GM21619 (cell line): Measurements from ENCODE around the gene DGKD.
"Not testable (repeated sequence)": the region's sequence is repeated elsewhere in the genome, so short reads cannot be mapped to it uniquely, and the experiment has no call there.

ENCODE experiments used
- ATAC-seq: cut with Tn5 transposase; IDR thresholded peaks from one replicate; pipeline ENCODE4 v1.9.1; 2021; ENCODE audit not compliant: unreplicated experiment

The DGKD gene

DNA sequence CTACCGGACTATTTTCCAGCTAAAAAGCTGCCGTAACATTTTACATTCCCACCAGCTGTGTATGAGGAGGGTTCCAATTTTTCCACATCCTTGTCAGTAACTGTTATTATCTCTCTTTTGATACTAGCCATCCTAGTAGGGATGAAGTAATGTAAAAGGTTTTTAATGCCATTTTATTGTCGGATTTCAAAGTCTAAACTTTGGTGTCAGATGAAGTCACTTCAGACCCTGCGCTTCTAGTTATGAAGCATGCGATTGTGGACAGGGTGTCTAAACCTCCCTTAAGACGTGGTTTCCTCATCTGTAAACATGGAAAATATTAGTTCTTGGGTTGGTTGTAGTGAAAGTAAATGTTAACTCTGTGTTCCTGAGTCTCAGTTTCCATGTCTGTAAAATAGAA is 4.7 kb downstream of the DGKD start:
- ATAC-seq = no peak

DNA sequence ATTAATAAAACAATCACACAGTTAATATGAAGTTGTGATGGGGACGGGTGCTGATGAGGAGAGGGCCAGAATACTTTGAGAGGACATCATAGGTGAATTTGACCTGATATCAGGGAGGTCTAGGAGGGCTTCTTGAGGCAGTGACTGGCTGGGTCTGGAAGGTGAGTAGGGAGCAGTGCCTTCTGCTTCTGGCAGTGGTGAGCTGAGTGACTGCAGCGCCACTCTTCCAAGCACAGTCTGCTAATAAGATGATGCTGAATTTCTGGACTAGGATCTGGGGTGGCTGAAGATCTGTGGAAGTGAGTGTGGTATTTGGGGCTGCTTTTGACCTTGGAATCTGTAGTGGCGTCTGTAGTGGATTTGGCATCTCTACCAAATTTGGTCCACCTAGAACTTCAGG is 5.5 kb downstream of the DGKD start:
- ATAC-seq = no peak

DNA sequence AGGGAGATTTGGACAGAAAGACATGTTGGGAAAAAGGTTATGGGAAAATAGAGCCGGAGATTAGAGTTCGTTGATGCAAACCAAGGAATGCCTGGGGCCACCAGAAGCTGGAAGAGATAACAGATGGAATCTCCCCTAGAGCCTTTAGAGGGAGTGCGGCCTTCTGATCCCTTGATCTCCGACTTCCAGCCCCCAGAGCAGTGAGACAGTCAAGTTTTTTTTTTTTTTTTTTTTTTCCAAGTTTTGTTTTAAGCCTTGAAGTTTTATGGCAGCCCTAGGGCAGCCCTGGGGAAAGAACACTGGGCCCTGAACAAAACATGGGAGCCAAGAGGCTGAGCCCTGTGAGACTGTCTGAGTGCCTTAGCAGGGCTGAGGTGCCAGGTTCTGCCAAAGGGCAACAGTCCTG is 6.5 kb downstream of the DGKD start:
- no peak for ATAC-seq

DNA sequence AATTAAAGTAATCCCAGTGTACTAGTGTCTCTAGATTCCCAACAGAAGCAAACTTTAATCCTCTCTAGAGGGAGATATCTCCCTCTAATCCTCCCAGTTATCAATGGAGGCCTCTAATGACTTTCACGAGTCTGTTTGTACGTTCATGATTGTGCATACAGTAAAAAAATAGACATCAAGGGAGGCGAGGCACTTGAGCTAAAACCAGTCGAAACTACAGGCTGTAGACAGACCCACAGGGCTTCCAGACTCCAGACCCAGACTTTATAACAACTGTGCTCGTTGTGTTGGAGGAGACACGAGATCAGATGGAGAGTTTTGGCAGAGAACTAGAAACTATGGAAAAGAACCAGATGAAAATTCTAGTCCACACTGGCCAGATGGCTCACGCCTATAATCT is 7.0 kb downstream of the DGKD start:
- no peak for ATAC-seq

DNA sequence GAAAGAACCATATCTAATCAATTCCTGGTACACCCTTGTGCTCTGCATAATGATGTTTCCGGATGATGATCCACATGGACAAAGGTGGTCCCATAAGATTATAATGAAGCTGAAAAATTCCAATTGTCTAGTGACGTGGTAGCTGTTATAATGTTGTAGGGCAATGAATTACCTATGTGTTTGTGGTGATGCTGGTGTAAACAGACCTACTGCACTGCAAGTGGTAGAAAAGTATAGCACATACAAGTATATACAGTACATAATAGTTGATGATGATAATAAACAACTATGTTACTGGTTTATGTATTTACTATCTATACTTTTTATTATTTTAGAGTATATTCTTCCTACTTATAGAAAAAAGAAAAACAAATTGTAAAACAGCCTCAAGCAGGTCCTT is 8.4 kb downstream of the DGKD start:
- ATAC-seq = no peak

DNA sequence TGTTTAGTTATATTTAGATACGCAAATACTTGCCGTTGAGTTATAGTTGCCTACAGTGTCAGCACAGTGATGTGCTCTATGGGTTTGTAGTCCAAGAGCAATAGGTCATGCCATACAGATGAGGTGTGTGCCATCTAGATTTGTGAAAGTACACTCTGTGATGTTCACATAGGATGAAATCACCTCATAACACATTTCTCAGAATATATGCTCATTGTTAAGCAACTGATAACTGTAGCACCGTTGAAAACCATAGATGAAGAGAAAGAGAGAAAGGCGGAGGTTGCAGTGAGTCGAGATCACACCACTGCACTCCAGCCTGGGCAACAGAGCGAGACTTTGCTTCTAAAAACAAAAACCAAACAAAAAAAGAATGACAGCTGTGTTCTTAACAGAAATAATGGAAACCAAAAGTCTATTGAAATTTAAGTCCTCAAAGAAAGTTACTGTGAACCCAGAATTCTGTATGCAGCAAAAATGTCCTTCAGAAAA is 9.5 kb downstream of the DGKD start:
- ATAC-seq = peak; percentile 64

DNA sequence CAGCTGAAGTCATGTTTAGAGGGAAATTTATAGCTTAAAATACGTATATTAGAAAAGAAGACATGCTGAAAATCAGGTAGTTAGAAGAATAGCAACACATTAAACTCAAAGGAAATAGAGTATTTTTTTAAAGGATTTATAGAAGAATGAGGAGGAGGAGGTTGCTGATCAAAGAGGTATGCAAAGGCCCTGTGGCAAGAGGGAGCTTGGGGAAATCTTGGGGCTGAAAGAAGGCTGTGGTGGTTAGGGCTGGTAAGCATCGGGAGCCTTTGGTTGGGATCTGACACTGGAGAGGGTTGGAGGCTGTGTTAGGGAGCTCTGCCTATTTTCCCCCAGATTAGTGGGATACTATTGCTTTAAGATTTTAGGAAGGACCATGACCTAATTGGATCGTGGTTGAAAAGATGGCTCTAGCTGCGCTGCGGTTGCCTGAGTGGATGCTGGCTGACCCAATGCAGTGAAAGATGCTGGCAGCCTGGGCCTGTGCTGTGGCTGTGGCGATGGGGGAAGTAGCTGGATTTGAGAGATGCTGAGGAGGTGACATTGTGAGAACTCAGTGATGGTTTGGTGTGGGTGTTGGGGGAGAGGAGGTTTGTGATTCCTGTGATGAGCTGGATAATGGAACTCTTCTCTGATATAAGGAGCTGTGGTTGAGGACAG is 11.7 kb downstream of the DGKD start:
- no peak for ATAC-seq

DNA sequence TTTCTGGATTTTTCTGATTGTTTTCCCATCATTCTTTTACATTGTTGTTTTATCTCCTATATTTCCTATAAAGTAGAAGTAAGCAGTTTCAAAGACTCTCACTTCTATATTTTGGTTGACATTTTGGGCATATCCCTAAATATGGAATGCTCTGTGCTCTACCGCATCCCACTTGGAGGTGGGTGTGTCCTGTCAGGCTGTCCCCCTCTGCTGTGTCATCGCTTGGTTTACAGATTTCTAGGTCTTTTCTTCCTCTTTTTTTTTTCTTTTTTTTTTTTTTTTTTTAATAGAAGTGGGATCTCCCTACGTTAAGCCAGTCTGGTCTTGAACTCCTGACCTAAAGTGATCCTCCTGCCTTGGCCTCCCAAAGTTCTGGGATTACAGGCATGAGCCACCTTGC is 13.3 kb downstream of the DGKD start:
- ATAC-seq = no peak

DNA sequence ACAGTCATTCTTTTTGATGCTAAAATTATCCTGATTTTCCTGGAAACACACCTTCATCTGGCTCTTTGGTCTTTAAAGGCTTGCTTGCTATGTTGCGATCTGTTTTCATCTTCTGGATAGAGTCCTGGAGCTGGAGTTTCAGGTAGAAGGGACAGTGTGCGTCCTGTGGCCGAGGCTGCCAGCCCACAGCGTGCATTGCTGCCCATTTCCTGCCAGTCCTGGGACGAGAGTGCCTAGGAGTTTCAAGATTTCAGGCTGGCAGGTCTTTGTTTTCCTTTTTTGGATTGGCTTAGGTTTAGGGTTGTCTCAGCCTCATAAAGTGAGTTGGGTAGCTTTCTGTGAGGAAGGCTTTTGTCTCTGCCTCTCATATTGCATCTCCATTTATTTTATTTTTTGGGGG is 14.5 kb downstream of the DGKD start:
- no peak for ATAC-seq

DNA sequence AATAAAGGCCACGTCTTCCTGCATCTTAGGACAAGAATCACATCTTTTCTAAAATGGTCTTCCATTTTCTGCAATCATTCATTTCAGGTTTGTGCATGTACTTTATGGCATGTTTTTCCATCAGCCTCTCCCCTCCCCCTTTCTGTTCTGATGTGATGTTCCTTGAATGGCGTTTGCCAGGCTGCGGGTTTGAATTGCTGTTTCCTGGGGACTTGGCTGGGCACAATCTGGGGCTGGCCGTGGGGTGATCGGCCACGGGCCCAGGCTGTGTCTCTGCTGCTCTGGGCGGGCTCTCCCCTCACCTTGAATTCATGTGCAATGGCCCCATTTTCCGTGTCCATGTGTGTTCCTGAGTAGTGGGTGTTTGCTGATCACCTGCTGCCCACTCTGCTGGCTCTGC is 15.2 kb downstream of the DGKD start:
- ATAC-seq = no peak

DNA sequence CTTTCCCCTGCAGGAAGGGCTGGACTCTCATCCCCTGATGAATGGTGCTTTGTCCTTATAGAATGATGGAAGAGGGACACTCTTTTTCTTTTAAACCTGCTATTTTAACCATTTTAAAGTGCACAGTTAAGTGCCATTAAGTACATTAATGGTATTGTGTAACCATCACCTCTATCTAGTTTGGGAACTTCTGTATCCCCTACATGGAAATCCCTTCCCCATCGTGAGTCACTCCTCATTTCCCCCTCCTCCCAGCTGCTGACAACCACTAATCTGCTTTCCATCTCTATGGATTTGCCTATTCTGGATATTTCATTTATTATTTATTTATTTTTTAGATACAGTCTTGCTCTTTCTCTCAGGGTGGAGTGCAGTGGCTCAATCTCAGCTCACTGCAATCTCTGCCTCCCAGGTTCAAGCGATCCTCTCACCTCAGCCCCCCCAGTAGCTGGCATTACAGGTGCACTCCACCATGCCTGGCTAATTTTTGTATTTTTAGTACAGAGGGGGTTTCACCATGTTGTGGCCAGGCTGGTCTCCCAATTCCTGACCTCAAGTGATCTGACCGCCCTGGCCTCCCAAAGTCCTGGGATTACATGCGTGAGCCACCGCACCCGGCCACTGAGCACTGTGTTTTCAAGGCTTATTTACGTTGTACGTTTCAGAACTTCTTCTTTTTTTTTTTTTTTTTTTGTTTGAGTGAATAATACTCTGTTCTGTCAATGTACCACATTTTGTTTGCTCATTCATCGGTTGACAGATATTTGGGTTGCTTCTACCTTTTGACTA is 15.8 kb downstream of the DGKD start:
- ATAC-seq = no peak

DNA sequence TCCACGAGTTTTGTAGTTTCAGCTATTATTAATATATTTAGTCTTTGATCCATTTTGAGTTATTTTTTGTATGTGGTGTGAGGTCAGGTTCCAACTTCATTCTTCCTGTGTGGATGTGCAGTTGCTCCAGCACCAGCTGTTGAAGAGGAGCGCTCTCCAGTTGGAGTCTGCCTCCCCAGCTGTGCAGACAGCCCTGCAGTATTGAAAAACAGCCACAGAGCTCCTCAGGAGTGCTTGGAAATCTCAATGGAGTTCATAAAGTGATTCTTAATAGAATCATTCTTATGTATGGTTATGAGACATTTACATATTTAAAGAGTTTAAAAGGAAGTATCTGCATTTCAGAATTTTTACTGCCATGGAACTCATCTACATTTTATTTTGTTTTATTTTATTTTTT is 17.3 kb downstream of the DGKD start:
- ATAC-seq = no peak

DNA sequence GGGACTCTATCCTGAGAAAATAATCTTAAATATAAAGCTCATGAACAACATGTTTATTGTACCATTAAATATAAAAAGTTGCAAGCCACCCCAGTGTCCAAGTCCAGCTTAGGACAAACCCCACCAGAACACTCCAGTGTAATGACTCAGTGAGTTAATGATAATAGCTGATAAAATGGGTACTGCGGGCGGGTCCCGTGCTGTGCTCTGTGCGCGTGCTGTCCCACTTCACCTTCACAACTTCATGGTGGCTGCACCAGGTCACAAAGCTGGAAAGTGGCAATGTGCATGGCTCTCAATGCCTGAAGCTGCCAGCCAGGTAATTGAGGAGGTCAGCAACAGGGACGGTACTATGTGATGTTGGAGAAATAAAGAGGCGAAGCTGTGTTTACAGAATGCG is 18.6 kb downstream of the DGKD start:
- no peak for ATAC-seq

DNA sequence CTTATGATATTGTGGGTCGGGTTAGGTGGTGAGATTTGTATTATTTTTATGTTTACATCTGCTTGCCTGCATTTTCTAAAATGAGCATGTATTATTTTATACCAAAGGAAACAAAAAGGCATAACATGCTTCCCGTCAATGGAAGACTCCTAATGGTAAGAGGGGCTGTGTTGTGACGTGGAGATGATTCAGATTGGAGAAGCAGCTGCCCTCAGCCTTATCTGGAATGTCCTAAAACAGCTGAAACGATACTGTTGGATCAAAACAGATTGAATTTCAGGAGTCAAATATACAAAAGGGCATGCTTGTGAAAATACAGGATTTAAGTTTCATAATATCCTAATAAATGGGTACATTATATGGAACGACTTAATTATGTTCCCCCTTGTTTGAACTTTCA is 19.0 kb downstream of the DGKD start:
- ATAC-seq = no peak

DNA sequence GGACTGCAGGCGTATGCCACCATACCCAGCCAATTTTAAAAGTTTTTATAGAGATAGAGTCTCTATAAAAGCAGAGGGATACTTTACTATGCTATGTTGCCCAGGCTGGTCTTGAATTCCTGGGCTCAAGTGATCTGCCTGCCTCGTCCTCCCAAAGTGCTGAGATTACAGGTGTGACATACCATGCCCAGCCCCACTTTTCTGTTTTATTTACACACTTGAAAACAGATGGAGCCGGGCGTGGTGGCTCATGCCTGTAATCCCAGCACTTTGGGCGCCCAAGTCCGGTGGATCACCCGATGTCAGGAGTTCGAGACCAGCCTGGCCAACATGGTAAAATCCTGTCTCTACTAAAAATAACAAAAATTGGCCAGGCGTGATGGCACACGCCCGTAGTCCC is 20.5 kb downstream of the DGKD start:
- not testable (repeated sequence) for ATAC-seq

DNA sequence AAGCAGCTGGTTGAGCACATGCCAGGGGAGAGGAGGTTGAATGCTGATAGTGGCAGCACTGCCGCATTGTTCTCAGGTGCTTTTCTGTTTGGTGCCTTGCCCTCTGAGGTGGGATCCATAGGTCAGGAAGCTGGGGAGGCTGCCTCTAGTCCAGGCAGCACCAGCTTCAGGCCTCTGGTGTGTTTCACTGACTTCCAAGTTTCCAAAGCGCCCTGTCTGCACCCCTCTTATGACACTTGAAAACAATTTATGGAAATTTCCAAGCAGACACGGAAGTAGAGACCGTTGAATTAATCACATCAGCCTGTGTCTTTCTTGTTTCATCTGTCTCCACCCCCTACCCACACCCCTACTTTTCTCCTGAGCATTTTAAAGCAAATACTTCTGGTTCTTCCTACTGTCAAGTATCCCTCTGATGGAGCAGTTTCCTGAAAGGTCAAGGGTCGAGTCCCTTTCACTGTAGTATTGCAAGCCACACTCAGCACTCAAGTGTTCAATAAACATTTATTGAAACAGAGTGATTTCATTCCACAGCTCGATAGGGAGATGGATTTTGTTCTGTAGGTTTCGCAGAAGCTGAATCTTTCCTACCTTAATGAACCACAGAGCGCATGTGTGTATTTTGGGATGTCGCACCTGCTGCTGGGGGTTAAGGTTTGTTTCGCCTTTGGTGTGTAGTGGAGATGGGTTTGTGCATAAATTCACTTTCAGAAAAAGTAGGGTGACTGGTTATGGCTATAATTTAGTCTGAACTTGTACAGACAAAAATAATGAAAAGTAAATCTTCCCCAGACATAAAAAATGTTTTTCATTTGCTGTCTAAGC is 21.4 kb downstream of the DGKD start:
- no peak for ATAC-seq

DNA sequence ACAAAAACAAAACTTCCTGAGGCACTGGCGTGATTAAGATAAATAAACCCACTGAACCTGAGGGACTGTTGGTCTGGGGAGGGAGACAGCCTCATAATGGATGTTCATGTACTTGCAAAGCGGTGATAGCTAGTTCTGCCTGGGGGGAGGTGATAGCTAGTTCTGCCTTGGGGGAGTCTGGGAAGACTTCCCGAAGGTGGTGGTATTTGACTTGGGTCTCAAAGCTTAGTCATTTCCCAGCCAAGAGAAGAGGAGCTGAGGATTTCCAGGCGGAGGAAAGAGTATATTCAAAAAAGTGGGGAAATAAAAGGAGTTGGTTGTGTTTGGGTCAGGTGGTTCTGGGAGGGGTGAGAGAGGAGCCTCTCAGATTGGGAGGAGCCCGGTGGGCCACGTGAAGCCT is 24.7 kb downstream of the DGKD start:
- no peak for ATAC-seq

DNA sequence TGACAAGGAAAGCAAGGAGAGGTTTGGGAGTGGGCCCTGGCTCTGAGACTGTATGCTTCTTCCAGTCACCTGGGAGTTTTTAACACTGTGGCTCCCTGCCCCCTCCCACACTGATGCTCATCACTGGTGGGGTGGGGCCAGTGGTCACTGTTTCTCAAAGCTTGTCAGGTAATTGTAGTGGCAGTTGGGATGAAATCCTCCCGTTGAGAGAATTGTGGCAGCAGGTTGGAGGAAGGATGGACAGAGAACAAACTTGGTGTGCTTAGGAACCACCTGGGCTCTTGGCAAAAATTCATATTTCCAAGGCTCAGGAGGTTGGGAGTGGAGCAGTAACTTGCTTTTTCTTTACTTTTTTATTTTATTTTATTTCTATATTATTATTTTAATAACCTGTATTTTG is 25.1 kb downstream of the DGKD start:
- no peak for ATAC-seq

DNA sequence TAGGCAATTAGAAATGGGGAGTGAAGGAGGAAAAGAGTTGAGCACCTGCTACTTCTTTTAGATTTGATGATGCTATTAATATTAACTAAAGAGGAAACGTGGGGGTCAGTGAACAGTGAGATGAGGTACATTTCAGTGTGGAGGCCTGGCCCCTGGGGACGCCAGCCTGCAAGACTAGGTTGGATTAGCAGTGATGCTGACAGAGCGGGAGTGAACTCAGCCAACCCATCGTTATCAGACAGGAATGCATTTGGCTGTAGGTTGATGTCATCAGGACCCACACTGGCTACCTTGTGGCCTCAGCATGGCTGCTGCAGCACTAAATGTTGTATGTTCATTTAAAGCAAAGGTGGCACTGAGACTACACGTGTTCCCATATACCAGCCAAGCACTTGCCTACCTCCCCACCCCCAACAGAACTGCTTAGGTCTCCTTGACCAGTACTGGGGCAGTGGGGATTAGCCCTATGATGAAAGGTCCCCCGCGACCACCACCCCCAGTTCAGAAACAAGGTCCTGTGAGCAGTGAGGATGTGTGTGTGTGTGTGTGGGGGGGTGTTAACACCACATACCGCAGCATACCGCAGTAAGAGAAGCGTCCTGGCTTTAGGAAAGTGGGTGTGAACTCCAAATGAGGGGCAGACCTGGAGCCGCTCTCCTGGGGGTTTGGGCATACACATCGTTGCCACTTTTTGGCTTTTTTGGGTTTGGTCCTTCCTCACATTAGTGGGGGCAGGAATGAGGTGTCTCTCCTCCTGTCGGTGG is 26.0 kb downstream of the DGKD start:
- peak; percentile 56 for ATAC-seq

DNA sequence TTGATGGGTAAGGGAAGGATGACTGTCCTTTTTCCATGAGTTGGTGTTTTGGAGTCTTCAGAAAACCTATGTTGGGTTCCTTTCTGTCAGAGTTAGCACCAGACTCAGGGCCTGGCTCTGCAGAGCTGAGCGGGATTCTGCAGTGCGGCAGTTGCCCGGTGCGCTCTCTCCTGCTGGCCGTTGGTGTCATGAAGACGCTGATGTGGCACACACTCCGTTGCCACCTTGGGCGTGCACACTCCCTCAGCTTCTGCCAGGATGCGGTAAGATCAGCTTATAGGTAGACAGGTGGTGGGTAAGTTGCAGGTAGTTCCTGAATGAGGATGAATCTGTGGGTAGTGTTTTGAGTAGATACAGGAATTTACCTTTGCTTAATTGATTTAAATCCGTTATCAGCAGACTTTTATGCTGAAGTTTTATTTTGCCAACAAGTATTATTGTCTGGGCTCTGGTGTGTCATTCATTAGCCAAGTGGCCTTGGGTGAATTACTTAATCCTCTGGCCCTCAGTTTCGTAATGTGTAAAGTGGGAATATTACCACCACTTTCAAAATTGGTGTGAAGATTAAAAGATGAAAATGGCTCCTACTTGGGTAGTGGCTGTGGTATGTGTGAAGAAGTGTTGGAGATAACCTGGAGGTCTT is 26.8 kb downstream of the DGKD start:
- no peak for ATAC-seq

DNA sequence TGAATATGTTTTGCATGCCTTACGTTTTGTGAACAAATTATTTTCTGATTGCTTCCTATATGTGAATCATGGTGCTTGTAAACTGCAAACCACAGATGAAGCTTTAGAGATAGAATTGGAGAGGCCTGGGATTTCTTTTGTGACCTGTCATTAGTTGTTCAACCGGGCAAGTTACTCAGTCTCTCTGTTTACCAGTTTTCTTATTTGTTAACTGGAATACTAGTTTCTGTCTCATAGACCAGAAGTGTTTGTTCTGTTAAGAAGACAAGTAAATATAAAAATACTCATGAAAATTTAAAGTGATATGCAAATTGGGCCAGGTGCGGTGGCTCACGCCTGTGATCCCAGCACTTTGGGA is 27.3 kb downstream of the DGKD start:
- ATAC-seq = no peak
